ENCODE results near the gene FAM120A. TPM values are rescaled to one million over a fixed set of nuclear protein-coding genes. Genes with fewer than 3 reads are reported as not detected.

Gene FAM120A
- total RNA-seq, 4 donors from 2014 or later = 68.7 to 105 (median 90.2) TPM

DNA sequence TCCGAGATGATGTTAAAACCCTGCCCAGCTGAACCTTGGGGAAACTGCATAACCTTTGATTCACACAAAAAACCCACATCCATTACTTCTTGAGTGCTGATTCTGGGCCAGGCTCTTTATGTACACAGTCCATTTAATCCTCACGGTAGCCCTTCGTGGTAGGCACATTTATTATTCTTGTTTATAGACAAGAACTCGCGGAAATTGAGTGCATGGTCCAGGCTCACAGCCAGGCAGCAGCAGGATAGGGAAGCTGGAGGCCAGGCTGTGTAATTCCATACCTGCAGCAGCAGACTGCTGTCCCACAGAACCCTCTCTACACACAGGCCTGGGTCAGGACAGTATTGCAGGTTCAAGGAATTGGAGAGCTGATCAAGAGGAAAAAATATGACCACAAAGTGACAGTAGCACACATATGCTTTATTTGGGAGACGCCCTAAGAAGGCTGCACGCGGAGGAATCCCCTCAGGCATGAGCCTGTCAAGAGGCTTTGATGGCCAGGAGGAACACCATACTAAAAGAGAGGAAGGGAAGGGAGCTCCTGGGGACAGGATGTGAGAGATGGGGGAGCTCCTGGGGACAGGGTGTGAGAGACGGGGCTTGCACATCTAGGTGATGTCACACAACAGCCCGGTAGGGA, 28.4 kb upstream of the FAM120A start:
- TF ChIP-seq, protein P1, sequence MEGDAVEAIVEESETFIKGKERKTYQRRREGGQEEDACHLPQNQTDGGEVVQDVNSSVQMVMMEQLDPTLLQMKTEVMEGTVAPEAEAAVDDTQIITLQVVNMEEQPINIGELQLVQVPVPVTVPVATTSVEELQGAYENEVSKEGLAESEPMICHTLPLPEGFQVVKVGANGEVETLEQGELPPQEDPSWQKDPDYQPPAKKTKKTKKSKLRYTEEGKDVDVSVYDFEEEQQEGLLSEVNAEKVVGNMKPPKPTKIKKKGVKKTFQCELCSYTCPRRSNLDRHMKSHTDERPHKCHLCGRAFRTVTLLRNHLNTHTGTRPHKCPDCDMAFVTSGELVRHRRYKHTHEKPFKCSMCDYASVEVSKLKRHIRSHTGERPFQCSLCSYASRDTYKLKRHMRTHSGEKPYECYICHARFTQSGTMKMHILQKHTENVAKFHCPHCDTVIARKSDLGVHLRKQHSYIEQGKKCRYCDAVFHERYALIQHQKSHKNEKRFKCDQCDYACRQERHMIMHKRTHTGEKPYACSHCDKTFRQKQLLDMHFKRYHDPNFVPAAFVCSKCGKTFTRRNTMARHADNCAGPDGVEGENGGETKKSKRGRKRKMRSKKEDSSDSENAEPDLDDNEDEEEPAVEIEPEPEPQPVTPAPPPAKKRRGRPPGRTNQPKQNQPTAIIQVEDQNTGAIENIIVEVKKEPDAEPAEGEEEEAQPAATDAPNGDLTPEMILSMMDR (IDR thresholded peaks at IDR 0.05; ENCODE audit: low read depth) = no peak

DNA sequence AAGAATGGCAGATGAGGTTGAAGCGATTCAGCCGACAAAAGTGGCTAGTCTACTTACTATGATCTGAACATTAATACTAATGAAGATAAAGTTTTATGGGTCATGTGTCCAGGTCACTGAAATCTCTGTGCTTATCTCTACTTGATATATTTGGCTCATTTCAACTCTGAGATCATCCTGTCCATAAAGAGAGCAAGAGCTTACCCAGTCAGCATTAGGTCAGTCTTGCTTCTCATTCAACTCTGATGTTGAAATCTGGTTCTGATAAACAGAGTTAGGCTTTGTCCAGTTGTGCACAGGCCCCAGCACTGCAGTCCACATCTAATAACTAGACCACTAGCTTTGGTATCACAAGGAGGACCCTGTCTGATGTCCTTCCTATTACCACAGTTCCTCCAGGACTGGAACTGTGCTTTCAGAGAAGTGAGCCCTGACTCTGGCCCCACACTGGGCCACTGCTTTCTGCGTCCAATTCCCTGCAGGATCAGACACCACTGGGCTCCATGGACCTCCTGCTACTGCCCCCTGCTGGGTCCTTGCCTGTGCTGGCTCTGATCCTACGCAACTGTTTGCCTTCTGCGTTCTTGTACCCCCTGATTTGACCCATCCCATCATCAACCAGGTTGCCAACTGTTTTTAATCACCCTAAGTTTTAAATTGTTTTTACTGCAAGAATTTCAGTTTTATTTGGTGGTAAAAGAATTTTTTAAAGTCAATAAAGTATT, 23.7 kb upstream of the FAM120A start:
- TF ChIP-seq, protein P1 (IDR thresholded peaks at IDR 0.05; ENCODE audit: low read depth) = no peak

DNA sequence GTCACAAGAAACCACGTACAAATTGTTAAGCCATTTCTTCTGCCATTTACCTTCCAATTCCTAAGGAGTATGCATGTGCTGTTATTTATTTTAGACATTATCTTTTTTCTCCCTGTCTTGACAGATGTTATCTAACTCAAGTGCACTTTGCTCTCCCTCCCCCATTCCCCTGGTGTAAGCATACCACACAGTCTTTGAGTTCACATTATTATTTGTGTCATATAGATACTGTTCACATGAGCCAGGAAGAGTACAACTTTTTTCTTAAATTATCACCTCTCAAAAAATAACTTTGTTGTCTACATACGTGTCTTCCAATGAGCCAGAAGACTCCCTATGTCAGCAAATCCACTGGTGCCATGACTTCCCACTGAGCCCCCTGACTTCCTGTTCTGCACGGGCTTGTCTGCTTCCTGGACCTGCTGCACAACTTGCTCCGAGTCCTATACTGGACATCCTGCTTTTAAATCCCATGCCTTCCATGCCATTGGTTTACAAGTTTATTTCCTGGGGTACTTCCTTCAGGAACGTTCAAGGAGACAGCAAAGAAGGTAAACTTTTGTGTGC, 19.9 kb upstream of the FAM120A start:
- TF ChIP-seq, protein P1 (IDR thresholded peaks at IDR 0.05; ENCODE audit: low read depth) = no peak

DNA sequence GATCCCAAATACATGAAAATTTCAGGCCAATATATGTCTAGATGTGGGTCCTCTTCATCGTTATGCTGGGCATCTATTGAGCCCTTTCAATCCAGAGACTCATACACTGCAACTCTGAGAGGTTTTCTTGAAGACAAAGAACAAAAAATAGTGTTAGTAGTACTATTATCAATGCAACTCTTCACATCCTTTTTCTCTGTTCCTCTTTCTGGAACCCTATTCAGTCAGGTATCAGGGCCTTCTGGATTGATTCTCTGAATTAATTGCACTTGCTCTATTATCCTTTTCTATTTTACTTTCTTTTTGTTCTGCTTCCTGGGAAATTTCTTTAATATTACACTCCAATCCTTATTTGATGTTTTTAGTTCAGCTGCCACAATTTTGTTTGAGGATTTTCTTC, 18.5 kb upstream of the FAM120A start:
- TF ChIP-seq, protein P1 (IDR thresholded peaks at IDR 0.05; ENCODE audit: low read depth) = no peak

DNA sequence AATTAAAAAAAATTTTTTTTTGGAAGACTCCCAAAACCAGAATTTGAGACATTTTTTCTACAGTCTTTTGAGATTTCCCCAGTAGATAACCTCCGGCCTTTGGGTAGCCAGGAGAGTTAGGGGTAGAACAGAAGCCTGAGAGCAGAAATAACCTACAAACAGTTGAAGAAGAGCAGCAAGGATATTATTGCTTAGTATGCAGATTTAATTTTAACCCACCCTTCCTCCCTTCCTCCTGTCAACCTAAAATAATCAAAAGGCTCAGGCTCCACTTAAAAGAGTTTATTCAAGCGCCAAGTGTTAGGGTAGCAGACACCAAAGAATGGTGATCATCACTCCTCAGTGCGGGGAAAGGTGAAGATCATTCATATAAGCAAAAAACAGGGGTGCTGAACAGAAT, 17.4 kb upstream of the FAM120A start:
- TF ChIP-seq, protein P1 (IDR thresholded peaks at IDR 0.05; ENCODE audit: low read depth) = no peak

DNA sequence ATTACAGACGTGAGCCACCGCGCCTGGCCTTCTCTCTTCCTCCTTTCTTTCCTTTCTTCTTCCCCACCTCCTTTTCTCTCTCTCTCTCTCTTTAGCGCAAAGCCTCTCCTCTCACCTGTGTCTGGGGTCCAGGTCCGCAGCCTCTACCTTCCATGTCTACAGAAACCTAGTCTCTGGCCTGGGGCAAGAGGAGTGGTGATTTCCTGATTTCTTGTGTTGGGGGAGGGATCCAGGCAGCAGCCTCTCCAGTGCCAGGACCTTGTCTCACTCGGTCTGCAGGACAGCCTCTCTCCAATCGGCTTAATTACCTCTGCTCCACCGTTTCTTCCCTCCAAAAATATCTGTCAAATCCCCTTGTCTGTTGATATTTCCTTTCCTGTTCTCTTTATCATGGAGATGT, 16.1 kb upstream of the FAM120A start:
- TF ChIP-seq, protein P1 (IDR thresholded peaks at IDR 0.05; ENCODE audit: low read depth) = no peak

DNA sequence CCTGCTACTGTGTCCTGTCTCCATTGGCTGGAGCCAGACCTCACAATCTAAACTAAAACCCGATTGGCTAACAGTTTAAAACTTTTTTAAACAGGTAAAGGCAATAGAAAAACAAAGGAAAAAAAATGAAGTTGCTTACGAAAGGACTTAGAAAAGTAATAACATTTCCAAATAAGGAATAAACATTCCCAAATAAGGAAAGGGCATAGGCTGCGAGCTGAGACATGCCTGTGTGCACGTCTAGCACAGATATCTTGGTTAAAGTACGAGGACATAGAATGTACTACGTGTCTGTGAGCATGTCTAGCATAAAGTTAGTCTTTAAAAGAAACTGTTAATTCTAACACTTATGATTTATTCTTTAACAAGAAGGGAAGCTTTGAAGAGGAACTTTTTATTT, 15.3 kb upstream of the FAM120A start:
- TF ChIP-seq, protein P1 (IDR thresholded peaks at IDR 0.05; ENCODE audit: low read depth) = no peak
